T1000 (cell line): ENCODE results near the gene HCFC1R1.
"Not testable (repeated sequence)": the region's sequence is repeated elsewhere in the genome, so short reads cannot be mapped to it uniquely, and the experiment has no call there.

Experiments
- DNase-seq: peaks from one replicate; lab custom pipeline; 2025; ENCODE audit warnings: mixed read lengths; lab: John Stamatoyannopoulos, UW

Gene HCFC1R1

GRCh38 chr16:3023669-3024478 is at the start of gene HCFC1R1, which contains the start of gene THOC6:
HCFC1R1 (minus strand) TSS chr16:3023942; CDS start chr16:3023941, 1 bp downstream.
THOC6 (plus strand) TSS chr16:3024035; CDS start chr16:3024327, 292 bp downstream.
- peak; percentile 94 for DNase-seq

GRCh38 chr16:3073448-3073847 is 49.7 kb upstream of the HCFC1R1 start:
- no peak for DNase-seq

GRCh38 chr16:3072576-3073263 is 49.0 kb upstream of the HCFC1R1 start:
- not testable (repeated sequence) for DNase-seq

GRCh38 chr16:3072148-3072547 is 48.4 kb upstream of the HCFC1R1 start:
- DNase-seq, result not testable (repeated sequence)

GRCh38 chr16:3071655-3072054 is 47.9 kb upstream of the HCFC1R1 start:
- no peak for DNase-seq

GRCh38 chr16:3070608-3071111 is 46.9 kb upstream of the HCFC1R1 start:
- no peak for DNase-seq

- DNase-seq, result not testable (repeated sequence)
These were observed 45.4 kb upstream of the HCFC1R1 start for GRCh38 chr16:3069146-3069545.

- no peak for DNase-seq
These were observed 44.7 kb upstream of the HCFC1R1 start for GRCh38 chr16:3068487-3068886.

- DNase-seq, result no peak
These were observed 42.7 kb upstream of the HCFC1R1 start for GRCh38 chr16:3066440-3066748.

GRCh38 chr16:3065742-3066439 is 42.1 kb upstream of the HCFC1R1 start:
- no peak for DNase-seq

GRCh38 chr16:3065069-3065741 is 41.5 kb upstream of the HCFC1R1 start, which contains the start of gene IL32:
IL32 (plus strand) TSS chr16:3065640; CDS start chr16:3065812, 172 bp downstream.
- peak; percentile 31 for DNase-seq

- DNase-seq, result no peak
These were observed 40.1 kb upstream of the HCFC1R1 start for GRCh38 chr16:3063625-3064386.

- no peak for DNase-seq
These were observed 38.8 kb upstream of the HCFC1R1 start for GRCh38 chr16:3062553-3062952.

- DNase-seq, result no peak
These were observed 36.8 kb upstream of the HCFC1R1 start for GRCh38 chr16:3060339-3061127.

- no peak for DNase-seq
These were observed 36.0 kb upstream of the HCFC1R1 start for GRCh38 chr16:3059723-3060242.

GRCh38 chr16:3059041-3059722 is 35.4 kb upstream of the HCFC1R1 start:
- peak; percentile 78 for DNase-seq

GRCh38 chr16:3058139-3059030 is 34.6 kb upstream of the HCFC1R1 start:
- DNase-seq, result no peak
